Measurements from ENCODE around the gene TRABD.
A peak's percentile ranks its signal among the peaks of the same experiment; 100 is the strongest.

The TRABD gene

DNA sequence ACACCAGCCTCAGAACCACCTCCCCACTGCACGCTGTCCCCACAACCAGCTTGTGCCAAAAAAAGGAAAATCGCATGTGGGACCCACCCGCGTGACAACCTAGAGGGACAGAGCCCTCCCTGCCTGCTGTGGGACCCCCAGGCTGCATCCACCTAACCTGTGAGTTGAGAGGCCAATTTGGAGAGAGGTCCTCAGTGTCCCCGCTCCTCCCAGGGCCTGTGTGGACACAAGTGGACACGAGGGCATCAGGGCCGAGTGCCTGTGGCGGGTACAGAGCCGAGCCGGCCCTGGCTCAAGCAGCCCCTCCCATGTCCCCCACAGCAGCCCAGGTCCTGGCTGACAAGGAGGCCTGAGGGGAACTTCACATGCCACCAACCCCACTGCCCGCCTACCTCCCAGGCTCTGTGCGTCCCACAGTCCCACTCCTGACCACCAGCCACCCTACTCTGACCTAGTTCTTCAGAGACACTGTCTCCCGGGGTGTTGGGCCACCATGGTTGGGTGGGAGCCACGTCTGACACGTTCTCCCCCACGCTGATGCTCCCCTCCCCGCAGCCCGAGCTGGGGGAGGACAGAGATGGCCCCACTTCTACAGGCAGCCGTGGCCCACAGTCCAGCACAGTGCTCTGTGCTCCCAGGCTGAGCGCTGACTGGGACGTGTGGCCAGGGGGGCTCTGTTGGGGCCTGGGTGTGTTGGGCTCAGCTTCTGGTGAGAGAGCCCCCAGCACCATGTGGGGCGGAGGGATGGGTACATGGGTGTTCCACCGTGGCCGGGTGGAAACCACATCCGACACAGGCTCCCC lies 34.3 kb downstream of the TRABD start:
- no peak for FAIRE-seq
- DNase-seq (ENCODE audit: insufficient read length), result no peak
- TF ChIP-seq POLR2A (IDR thresholded peaks at IDR 0.05; ENCODE audit: low read depth, low read length) (no peak), POLR2AphosphoS5 (IDR thresholded peaks at IDR 0.05; ENCODE audit: low read depth, low read length) (0 out of 2 replicates have a peak, but pooled peaks have one; percentile 19), TAF1 (IDR thresholded peaks at IDR 0.05; ENCODE audit: borderline replicate concordance, low read depth, low read length) (no peak)

DNA sequence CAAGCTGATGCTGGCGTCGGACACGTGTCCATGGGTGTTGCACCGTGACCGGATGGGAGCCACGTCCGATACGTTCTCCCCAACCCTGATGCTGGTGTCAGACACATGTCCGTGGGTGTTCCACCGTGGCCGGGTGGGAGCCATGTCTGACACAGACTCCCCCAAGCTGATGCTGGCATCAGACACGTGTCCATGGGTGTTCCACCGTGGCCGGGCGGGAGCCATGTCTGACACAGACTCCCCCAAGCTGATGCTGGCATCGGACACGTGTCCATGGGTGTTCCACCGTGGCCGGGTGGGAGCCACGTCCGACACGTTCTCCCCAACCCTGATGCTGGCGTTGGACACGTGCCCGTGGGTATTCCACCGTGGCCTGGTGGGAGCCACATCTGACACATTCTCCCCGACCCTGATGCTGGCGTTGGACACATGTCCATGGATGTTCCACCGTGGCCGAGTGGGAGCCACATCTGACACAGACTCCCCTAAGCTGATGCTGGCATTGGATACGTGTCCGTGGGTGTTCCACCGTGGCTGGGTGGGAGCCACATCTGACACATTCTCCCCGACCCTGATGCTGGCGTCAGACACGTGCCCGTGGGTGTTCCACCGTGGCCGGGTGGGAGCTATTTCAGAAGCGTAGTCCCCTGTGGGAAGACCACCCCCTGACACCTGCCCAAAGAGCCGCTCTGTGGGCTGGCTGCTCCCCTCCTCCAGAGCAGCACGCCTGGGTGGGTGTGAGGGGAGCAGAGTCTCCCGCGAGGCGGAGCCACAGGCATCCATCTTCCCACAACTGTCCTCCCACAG lies 35.1 kb downstream of the TRABD start:
- no peak for TF ChIP-seq TAF1 (IDR thresholded peaks at IDR 0.05; ENCODE audit: borderline replicate concordance, low read depth, low read length)
- TF ChIP-seq POLR2A (IDR thresholded peaks at IDR 0.05; ENCODE audit: low read depth, low read length), result no peak
- no peak for TF ChIP-seq POLR2AphosphoS5 (IDR thresholded peaks at IDR 0.05; ENCODE audit: low read depth, low read length)
- FAIRE-seq, result no peak
- DNase-seq (ENCODE audit: insufficient read length), result no peak

- no peak for TF ChIP-seq POLR2AphosphoS5 (IDR thresholded peaks at IDR 0.05; ENCODE audit: low read depth, low read length)
- TF ChIP-seq TAF1 (IDR thresholded peaks at IDR 0.05; ENCODE audit: borderline replicate concordance, low read depth, low read length), result no peak
- TF ChIP-seq POLR2A (IDR thresholded peaks at IDR 0.05; ENCODE audit: low read depth, low read length), result no peak
- FAIRE-seq, result no peak
- DNase-seq (ENCODE audit: insufficient read length), result no peak
Observed at GRCh38 chr22:50221410-50222300, 35.9 kb downstream of the TRABD start.

DNA sequence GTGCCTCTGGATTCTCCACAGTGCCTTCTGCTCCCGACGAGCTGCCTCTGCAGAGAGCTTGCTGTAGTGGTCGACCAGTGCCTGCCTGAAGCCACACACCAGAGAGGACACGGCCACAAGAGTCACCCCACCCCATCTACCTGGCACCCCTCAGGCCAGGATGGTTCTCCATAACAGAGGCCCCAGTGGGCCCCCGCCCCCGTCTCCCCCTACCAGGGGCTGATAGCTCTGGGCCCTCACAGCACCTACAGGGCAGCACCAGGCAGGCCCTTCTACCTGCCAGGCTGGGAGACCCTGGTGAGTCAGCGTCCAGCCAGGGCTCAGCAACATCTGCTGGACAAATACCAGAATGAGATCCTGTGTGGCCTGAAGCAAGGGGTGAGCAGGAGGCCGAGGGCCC lies 36.8 kb downstream of the TRABD start:
- DNase-seq (ENCODE audit: insufficient read length), result no peak
- no peak for TF ChIP-seq POLR2A (IDR thresholded peaks at IDR 0.05; ENCODE audit: low read depth, low read length)
- TF ChIP-seq POLR2AphosphoS5 (IDR thresholded peaks at IDR 0.05; ENCODE audit: low read depth, low read length), result no peak
- no peak for TF ChIP-seq TAF1 (IDR thresholded peaks at IDR 0.05; ENCODE audit: borderline replicate concordance, low read depth, low read length)
- no peak for FAIRE-seq

- DNase-seq (ENCODE audit: insufficient read length) (no peak), FAIRE-seq (no peak)
- TF ChIP-seq POLR2A (IDR thresholded peaks at IDR 0.05; ENCODE audit: low read depth, low read length), result no peak
- TF ChIP-seq TAF1 (IDR thresholded peaks at IDR 0.05; ENCODE audit: borderline replicate concordance, low read depth, low read length), result no peak
- no peak for TF ChIP-seq POLR2AphosphoS5 (IDR thresholded peaks at IDR 0.05; ENCODE audit: low read depth, low read length)
Observed at GRCh38 chr22:50224071-50224470, 38.4 kb downstream of the TRABD start.

GRCh38 chr22:50225200-50225969 lies 39.7 kb downstream of the TRABD start:
- no peak for DNase-seq (ENCODE audit: insufficient read length)
- no peak for FAIRE-seq
- TF ChIP-seq TAF1 (IDR thresholded peaks at IDR 0.05; ENCODE audit: borderline replicate concordance, low read depth, low read length), result no peak
- TF ChIP-seq POLR2A (IDR thresholded peaks at IDR 0.05; ENCODE audit: low read depth, low read length), result no peak

- FAIRE-seq (no peak), DNase-seq (ENCODE audit: insufficient read length) (no peak)
Observed at GRCh38 chr22:50226063-50226874, 40.6 kb downstream of the TRABD start.

GRCh38 chr22:50226875-50227165 lies 41.1 kb downstream of the TRABD start:
- DNase-seq (ENCODE audit: insufficient read length) (no peak), FAIRE-seq (no peak)
- TF ChIP-seq POLR2AphosphoS5 (IDR thresholded peaks at IDR 0.05; ENCODE audit: low read depth, low read length) (no peak), POLR2A (IDR thresholded peaks at IDR 0.05; ENCODE audit: low read depth, low read length) (no peak), TAF1 (IDR thresholded peaks at IDR 0.05; ENCODE audit: borderline replicate concordance, low read depth, low read length) (no peak)

More at GRCh38 chr22:50226063-50226874, 40.6 kb downstream of the TRABD start:
- TF ChIP-seq POLR2AphosphoS5 (IDR thresholded peaks at IDR 0.05; ENCODE audit: low read depth, low read length) (no peak), POLR2A (IDR thresholded peaks at IDR 0.05; ENCODE audit: low read depth, low read length) (no peak), TAF1 (IDR thresholded peaks at IDR 0.05; ENCODE audit: borderline replicate concordance, low read depth, low read length) (no peak)

DNA sequence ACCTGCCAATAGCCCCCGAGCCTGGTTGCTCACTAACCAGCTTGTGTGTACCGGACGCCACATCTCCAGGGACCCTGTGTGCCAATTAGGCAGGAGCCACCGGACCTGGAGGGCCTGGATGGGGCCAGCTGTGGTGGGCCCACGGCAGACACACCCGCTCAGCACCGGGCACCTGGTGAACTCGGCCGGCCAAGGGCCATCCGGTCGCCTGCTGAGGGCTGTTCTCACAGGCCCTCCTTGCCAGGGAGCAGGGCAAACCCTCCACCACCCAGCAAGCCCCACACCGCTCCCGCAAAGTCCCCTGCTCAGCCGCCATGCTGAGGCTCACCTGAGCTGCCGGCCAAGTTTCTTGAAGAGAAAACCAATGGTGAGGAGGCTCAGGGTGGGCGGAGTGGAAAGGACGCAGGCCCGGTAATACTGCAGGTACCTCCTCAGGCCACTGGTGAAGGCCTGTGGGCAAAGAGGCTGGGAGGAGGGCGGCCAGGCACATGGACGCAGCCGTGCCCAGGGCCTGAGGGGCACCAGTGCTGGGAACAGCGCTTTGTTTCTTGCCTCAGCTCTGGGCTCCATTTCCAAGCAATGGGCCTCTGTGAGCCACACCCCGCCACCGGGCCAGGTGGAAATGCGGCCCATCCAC lies 42.0 kb downstream of the TRABD start:
- TF ChIP-seq POLR2AphosphoS5 (IDR thresholded peaks at IDR 0.05; ENCODE audit: low read depth, low read length), result no peak
- TF ChIP-seq POLR2A (IDR thresholded peaks at IDR 0.05; ENCODE audit: low read depth, low read length), result no peak
- TF ChIP-seq TAF1 (IDR thresholded peaks at IDR 0.05; ENCODE audit: borderline replicate concordance, low read depth, low read length), result no peak
- DNase-seq (ENCODE audit: insufficient read length) (no peak), FAIRE-seq (no peak)
